ENCODE measurements around the gene NABP1.
A peak's percentile ranks its signal among the peaks of the same experiment; 100 is the strongest.

The NABP1 gene

GRCh38 chr2:191691016-191691735 is 13.2 kb downstream of the NABP1 start:
- H3K9me3 ChIP-seq (ENCODE audit: control insufficient read depth in 5 of 5, low read length in 5 of 5) = no peaks in the 10 kb centered on the region
- no peaks in the 10 kb centered on the region for H3K27me3 ChIP-seq (ENCODE audit: control insufficient read depth in 5 of 5, insufficient read depth in 4 of 5, low read length in 5 of 5)
- peak overlapping the region in 1 of 5 donors; percentile 27 for H3K9ac ChIP-seq (ENCODE audit: low read length in 5 of 5)
- peak overlapping the region in 2 of 5 donors; percentile 20 to 22 for H3K4me3 ChIP-seq (ENCODE audit: low read depth in 1 of 5, low read length in 5 of 5)
- H3K27ac ChIP-seq (ENCODE audit: low read depth, low read length) = no peak overlapping the region
- H3K36me3 ChIP-seq (ENCODE audit: control insufficient read depth in 5 of 5, insufficient read depth in 5 of 5, low read length in 5 of 5) = peaks cover 0 to 20% (median 9%) of the 10 kb centered on the region in 5 donors
- peaks cover 0 to 29% (median 21%) of the 10 kb centered on the region in 5 donors for H3K4me1 ChIP-seq (ENCODE audit: control insufficient read depth in 5 of 5, insufficient read depth in 5 of 5, low read length in 5 of 5)

DNA sequence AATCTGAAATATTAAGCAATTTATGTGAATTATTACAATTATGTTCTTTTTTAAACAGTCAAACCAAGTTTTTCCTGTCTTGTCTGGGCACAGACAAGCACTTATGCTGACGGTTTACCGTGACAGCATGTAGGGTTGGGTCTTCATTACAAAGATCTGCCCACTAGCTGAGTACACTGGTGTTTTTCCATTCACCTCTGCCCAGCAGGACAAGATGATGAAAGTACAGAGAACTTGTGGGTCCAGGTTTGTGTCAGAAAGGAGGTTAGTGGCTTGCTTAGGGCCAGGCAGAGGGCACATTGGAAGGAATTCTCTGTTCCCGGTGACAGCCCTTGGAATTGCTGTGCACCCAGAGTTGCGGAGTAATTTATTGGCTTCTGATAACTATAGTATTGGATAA is 14.0 kb downstream of the NABP1 start:
- no peak overlapping the region for H3K9ac ChIP-seq (ENCODE audit: low read length in 5 of 5)
- H3K9me3 ChIP-seq (ENCODE audit: control insufficient read depth in 5 of 5, low read length in 5 of 5) = no peaks in the 10 kb centered on the region
- H3K27me3 ChIP-seq (ENCODE audit: control insufficient read depth in 5 of 5, insufficient read depth in 4 of 5, low read length in 5 of 5) = no peaks in the 10 kb centered on the region
- H3K27ac ChIP-seq (ENCODE audit: low read depth, low read length) = no peak overlapping the region
- no peak overlapping the region for H3K4me3 ChIP-seq (ENCODE audit: low read depth in 1 of 5, low read length in 5 of 5)
- peaks cover 0 to 31% (median 23%) of the 10 kb centered on the region in 5 donors for H3K4me1 ChIP-seq (ENCODE audit: control insufficient read depth in 5 of 5, insufficient read depth in 5 of 5, low read length in 5 of 5)
- peaks cover 0 to 13% (median 5%) of the 10 kb centered on the region in 5 donors for H3K36me3 ChIP-seq (ENCODE audit: control insufficient read depth in 5 of 5, insufficient read depth in 5 of 5, low read length in 5 of 5)

DNA sequence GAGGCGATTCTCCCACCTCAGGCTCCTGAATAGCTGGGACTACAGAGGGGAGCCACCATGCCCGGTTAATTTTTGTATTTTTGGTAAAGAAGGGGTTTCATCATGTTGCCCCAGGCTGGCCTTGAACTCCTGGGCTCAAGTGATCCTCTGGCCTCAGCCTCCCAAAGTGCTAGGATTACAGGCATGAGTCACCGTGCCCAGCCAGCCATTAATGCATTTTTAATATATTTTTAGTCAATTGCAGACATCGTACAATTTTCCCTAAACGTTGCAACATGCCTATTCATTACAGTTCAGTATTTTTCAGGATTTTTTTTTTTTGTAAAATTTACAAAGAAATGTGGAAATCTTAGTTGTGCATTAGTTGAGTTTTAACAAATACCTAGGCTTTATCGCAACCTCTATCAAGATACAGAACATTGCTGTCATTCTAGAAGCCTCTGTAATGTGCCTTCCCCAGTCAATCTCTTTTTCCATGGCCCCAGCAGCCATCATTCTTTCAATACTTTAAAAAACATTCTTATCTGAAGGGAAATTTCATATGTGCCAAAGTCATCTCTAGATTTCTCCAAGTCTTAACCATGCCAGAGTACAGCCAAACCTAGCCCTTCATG is 14.7 kb downstream of the NABP1 start:
- Histone ChIP-seq H3K27me3 (ENCODE audit: control insufficient read depth in 5 of 5, insufficient read depth in 4 of 5, low read length in 5 of 5) (no peaks in the 10 kb centered on the region), H3K4me1 (ENCODE audit: control insufficient read depth in 5 of 5, insufficient read depth in 5 of 5, low read length in 5 of 5) (peaks cover 0 to 29% (median 23%) of the 10 kb centered on the region in 5 donors)

DNA sequence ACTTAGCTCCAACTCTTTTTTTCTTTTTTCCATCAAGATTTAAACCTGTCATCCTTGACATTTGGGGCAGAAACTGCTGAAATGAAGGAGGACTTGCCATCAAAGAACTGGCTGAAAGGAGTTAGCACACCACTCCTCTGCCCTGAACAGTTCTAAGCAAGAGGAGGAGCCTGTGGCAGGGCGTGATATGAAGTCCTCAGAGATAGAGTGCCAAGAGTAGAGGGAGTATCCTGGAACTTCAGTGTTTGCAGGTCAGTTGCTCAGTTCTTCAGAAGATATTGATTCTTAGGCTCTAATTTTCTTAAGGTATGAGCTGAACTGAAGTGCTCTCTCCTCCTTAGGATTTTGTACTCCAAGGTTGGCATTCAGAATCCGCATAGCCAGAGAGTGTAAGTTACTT is 15.2 kb downstream of the NABP1 start:
- Histone ChIP-seq H3K9me3 (ENCODE audit: control insufficient read depth in 5 of 5, low read length in 5 of 5) (no peaks in the 10 kb centered on the region), H3K4me3 (ENCODE audit: low read depth in 1 of 5, low read length in 5 of 5) (no peak overlapping the region), H3K27ac (ENCODE audit: low read depth, low read length) (no peak overlapping the region), H3K27me3 (ENCODE audit: control insufficient read depth in 5 of 5, insufficient read depth in 4 of 5, low read length in 5 of 5) (no peaks in the 10 kb centered on the region), H3K4me1 (ENCODE audit: control insufficient read depth in 5 of 5, insufficient read depth in 5 of 5, low read length in 5 of 5) (peaks cover 0 to 27% (median 23%) of the 10 kb centered on the region in 5 donors), H3K36me3 (ENCODE audit: control insufficient read depth in 5 of 5, insufficient read depth in 5 of 5, low read length in 5 of 5) (peaks cover 0 to 5% (median 0%) of the 10 kb centered on the region in 5 donors), H3K9ac (ENCODE audit: low read length in 5 of 5) (no peak overlapping the region)

More for the DNA sequence above, 14.7 kb downstream of the NABP1 start:
- H3K9ac ChIP-seq (ENCODE audit: low read length in 5 of 5) = no peak overlapping the region
- H3K4me3 ChIP-seq (ENCODE audit: low read depth in 1 of 5, low read length in 5 of 5) = no peak overlapping the region
- no peaks in the 10 kb centered on the region for H3K9me3 ChIP-seq (ENCODE audit: control insufficient read depth in 5 of 5, low read length in 5 of 5)
- H3K36me3 ChIP-seq (ENCODE audit: control insufficient read depth in 5 of 5, insufficient read depth in 5 of 5, low read length in 5 of 5) = peaks cover 0 to 10% (median 4%) of the 10 kb centered on the region in 5 donors
- H3K27ac ChIP-seq (ENCODE audit: low read depth, low read length) = no peak overlapping the region

DNA sequence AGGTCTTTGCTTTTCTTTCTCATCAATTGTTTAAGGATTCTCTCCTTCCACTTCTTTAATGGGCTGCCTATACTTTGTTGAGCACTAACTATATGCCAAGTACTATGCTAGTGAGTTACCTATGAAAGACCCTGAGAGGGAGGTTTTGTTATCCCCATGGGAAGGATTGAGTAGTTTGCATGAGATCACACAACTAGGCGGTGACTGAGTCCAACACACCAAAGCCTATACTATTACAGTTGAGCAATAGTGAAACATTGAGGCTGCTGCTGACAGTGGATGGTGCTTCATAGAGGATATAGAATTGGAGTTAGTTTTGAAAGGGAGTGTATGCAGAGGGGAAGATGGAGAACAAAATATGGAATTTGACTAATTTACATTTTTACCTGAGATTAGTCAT is 15.8 kb downstream of the NABP1 start:
- Histone ChIP-seq H3K36me3 (ENCODE audit: control insufficient read depth in 5 of 5, insufficient read depth in 5 of 5, low read length in 5 of 5) (no peaks in the 10 kb centered on the region), H3K4me3 (ENCODE audit: low read depth in 1 of 5, low read length in 5 of 5) (no peak overlapping the region), H3K27me3 (ENCODE audit: control insufficient read depth in 5 of 5, insufficient read depth in 4 of 5, low read length in 5 of 5) (no peaks in the 10 kb centered on the region), H3K9ac (ENCODE audit: low read length in 5 of 5) (no peak overlapping the region), H3K4me1 (ENCODE audit: control insufficient read depth in 5 of 5, insufficient read depth in 5 of 5, low read length in 5 of 5) (peaks cover 0 to 27% (median 23%) of the 10 kb centered on the region in 5 donors), H3K27ac (ENCODE audit: low read depth, low read length) (no peak overlapping the region), H3K9me3 (ENCODE audit: control insufficient read depth in 5 of 5, low read length in 5 of 5) (no peaks in the 10 kb centered on the region)

GRCh38 chr2:191696001-191696400 is 18.1 kb downstream of the NABP1 start:
- no peak overlapping the region for H3K9ac ChIP-seq (ENCODE audit: low read length in 5 of 5)
- no peak overlapping the region for H3K4me3 ChIP-seq (ENCODE audit: low read depth in 1 of 5, low read length in 5 of 5)
- H3K36me3 ChIP-seq (ENCODE audit: control insufficient read depth in 5 of 5, insufficient read depth in 5 of 5, low read length in 5 of 5) = no peaks in the 10 kb centered on the region
- no peak overlapping the region for H3K27ac ChIP-seq (ENCODE audit: low read depth, low read length)
- H3K27me3 ChIP-seq (ENCODE audit: control insufficient read depth in 5 of 5, insufficient read depth in 4 of 5, low read length in 5 of 5) = no peaks in the 10 kb centered on the region
- peaks cover 0 to 21% (median 17%) of the 10 kb centered on the region in 5 donors for H3K4me1 ChIP-seq (ENCODE audit: control insufficient read depth in 5 of 5, insufficient read depth in 5 of 5, low read length in 5 of 5)
- H3K9me3 ChIP-seq (ENCODE audit: control insufficient read depth in 5 of 5, low read length in 5 of 5) = no peaks in the 10 kb centered on the region

DNA sequence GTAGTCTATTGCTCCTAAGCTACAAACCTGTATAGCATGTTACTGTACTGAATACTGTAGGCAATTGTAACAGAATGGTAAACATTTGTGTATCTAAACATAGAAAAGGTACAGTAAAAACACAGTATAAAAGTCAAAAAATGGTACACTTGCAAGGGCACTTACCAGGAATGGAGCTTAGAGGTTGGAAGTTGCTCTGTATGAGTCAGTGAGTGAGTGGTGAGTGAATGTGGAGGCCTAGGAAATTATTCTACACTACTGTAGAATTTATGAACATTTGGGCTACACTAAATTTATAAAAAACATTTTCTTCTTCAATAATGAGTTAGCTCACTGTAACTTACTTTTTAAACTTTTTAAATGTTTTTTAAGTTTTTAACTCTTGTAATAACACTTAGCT is 19.0 kb downstream of the NABP1 start:
- Histone ChIP-seq H3K4me1 (ENCODE audit: control insufficient read depth in 5 of 5, insufficient read depth in 5 of 5, low read length in 5 of 5) (peaks cover 0 to 14% (median 11%) of the 10 kb centered on the region in 5 donors), H3K9ac (ENCODE audit: low read length in 5 of 5) (no peak overlapping the region), H3K4me3 (ENCODE audit: low read depth in 1 of 5, low read length in 5 of 5) (no peak overlapping the region), H3K9me3 (ENCODE audit: control insufficient read depth in 5 of 5, low read length in 5 of 5) (no peaks in the 10 kb centered on the region), H3K27me3 (ENCODE audit: control insufficient read depth in 5 of 5, insufficient read depth in 4 of 5, low read length in 5 of 5) (no peaks in the 10 kb centered on the region), H3K27ac (ENCODE audit: low read depth, low read length) (no peak overlapping the region), H3K36me3 (ENCODE audit: control insufficient read depth in 5 of 5, insufficient read depth in 5 of 5, low read length in 5 of 5) (no peaks in the 10 kb centered on the region)

- Histone ChIP-seq H3K4me3 (ENCODE audit: low read depth in 1 of 5, low read length in 5 of 5) (no peak overlapping the region), H3K9ac (ENCODE audit: low read length in 5 of 5) (no peak overlapping the region), H3K27me3 (ENCODE audit: control insufficient read depth in 5 of 5, insufficient read depth in 4 of 5, low read length in 5 of 5) (no peaks in the 10 kb centered on the region), H3K36me3 (ENCODE audit: control insufficient read depth in 5 of 5, insufficient read depth in 5 of 5, low read length in 5 of 5) (no peaks in the 10 kb centered on the region), H3K4me1 (ENCODE audit: control insufficient read depth in 5 of 5, insufficient read depth in 5 of 5, low read length in 5 of 5) (peaks cover 0 to 11% (median 11%) of the 10 kb centered on the region in 5 donors), H3K9me3 (ENCODE audit: control insufficient read depth in 5 of 5, low read length in 5 of 5) (no peaks in the 10 kb centered on the region), H3K27ac (ENCODE audit: low read depth, low read length) (no peak overlapping the region)
These were observed 19.9 kb downstream of the NABP1 start for GRCh38 chr2:191697870-191698269.

DNA sequence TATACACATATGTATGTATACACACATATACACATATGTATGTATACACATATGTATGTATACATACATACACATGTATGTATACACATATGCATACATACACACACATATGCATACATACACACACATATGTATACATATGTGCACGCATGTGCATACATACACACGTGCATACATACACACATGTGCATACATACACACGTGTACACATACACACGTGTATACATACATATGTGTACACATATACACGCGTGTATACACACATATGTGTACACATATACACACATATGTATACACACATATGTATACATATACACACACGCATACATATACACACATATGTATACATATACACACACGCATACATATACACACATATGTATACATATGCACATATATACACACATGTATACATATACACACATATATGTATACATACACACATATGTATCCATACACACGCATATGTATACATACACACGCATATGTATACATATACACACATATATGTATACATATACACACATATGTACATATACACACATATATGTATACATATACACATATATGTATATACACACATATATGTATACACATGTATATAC is 21.5 kb downstream of the NABP1 start:
- H3K27ac ChIP-seq (ENCODE audit: low read depth, low read length) = no peak overlapping the region
- no peak overlapping the region for H3K9ac ChIP-seq (ENCODE audit: low read length in 5 of 5)
- H3K4me1 ChIP-seq (ENCODE audit: control insufficient read depth in 5 of 5, insufficient read depth in 5 of 5, low read length in 5 of 5) = peaks cover 0 to 11% (median 11%) of the 10 kb centered on the region in 5 donors
- no peaks in the 10 kb centered on the region for H3K27me3 ChIP-seq (ENCODE audit: control insufficient read depth in 5 of 5, insufficient read depth in 4 of 5, low read length in 5 of 5)
- H3K36me3 ChIP-seq (ENCODE audit: control insufficient read depth in 5 of 5, insufficient read depth in 5 of 5, low read length in 5 of 5) = no peaks in the 10 kb centered on the region
- no peaks in the 10 kb centered on the region for H3K9me3 ChIP-seq (ENCODE audit: control insufficient read depth in 5 of 5, low read length in 5 of 5)
- H3K4me3 ChIP-seq (ENCODE audit: low read depth in 1 of 5, low read length in 5 of 5) = no peak overlapping the region

DNA sequence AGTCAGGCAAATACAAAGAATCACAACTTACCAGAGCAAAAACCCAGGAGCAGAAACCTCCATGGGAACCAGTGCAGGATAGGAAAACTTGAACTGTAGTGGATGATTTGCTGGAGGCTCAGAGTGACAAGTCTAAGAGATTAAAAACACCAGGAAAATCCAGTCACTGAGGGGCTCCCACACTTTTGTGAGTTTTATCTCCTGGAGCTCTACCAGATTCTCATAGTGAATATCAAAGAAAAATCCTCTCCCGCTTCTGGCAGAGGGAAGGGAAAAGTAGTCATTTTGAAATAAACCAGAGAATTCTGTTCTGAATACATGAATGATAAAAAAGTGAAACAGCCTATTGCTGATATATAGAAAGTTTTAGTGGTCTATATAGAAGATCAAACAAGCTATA is 23.1 kb downstream of the NABP1 start:
- Histone ChIP-seq H3K4me3 (ENCODE audit: low read depth in 1 of 5, low read length in 5 of 5) (no peak overlapping the region), H3K36me3 (ENCODE audit: control insufficient read depth in 5 of 5, insufficient read depth in 5 of 5, low read length in 5 of 5) (no peaks in the 10 kb centered on the region), H3K9me3 (ENCODE audit: control insufficient read depth in 5 of 5, low read length in 5 of 5) (no peaks in the 10 kb centered on the region), H3K27me3 (ENCODE audit: control insufficient read depth in 5 of 5, insufficient read depth in 4 of 5, low read length in 5 of 5) (no peaks in the 10 kb centered on the region), H3K27ac (ENCODE audit: low read depth, low read length) (no peak overlapping the region), H3K9ac (ENCODE audit: low read length in 5 of 5) (no peak overlapping the region), H3K4me1 (ENCODE audit: control insufficient read depth in 5 of 5, insufficient read depth in 5 of 5, low read length in 5 of 5) (peaks cover 0 to 4% (median 4%) of the 10 kb centered on the region in 5 donors)

Data from subcutaneous abdominal adipose tissue (tissue), 5 donors.